Neutrophil (primary cell): ENCODE data around the gene XRCC4.

Experiments
- H3K27ac ChIP-seq: fragments of 200-600 bp; sonication (generic); 2 replicates; pipeline ENCODE4 v1.5.1; 2016; ENCODE audit warnings: mild to moderate bottlenecking, moderate library complexity
- H3K27me3 ChIP-seq: fragments of 200-600 bp; sonication (generic); 2 replicates; pipeline ENCODE4 v1.6.0; 2016; ENCODE audit warnings: mild to moderate bottlenecking
- H3K36me3 ChIP-seq: fragments of 200-600 bp; sonication (generic); 2 replicates; pipeline ENCODE4 v1.5.1; 2017
- H3K4me1 ChIP-seq, 2 experiments: fragments of 200-600 bp in 1 of 2; sonication (generic) in 1 of 2; 1 replicate in 1 of 2; 2 replicates in 1 of 2; pipeline versions ENCODE4 v1.5.1 to v1.6.1; 2013 to 2016; ENCODE audit warnings: low read depth in 1 of 2, low read length in 1 of 2, mild to moderate bottlenecking in 1 of 2, moderate library complexity in 1 of 2; ENCODE audit not compliant: control insufficient read depth in 1 of 2, insufficient read depth in 1 of 2
- H3K4me3 ChIP-seq, 2 experiments: fragments of 200-600 bp in 1 of 2; sonication (generic) in 1 of 2; 1 replicate in 1 of 2; 2 replicates in 1 of 2; pipeline ENCODE4 v1.5.1; 2013 to 2016; ENCODE audit warnings: low read depth in 1 of 2, low read length in 1 of 2, mild to moderate bottlenecking in 1 of 2, moderate library complexity in 1 of 2
- H3K9me3 ChIP-seq: fragments of 200-600 bp; sonication (generic); 2 replicates; pipeline ENCODE4 v1.5.1; 2016
- CTCF ChIP-seq: fragments of 200-600 bp; sonication (generic); IDR thresholded peaks from 2 replicates; pipeline ENCODE4 v1.5.1; 2016; ENCODE audit warnings: antibody characterized with exemption

Gene XRCC4

GRCh38 chr5:83374547-83374946, 297.2 kb downstream of the XRCC4 start:
- no peak for TF ChIP-seq CTCF
- no peak overlapping the region for H3K4me3 ChIP-seq
- peaks cover 19 to 41% of the 10 kb centered on the region in 2 experiments for H3K4me1 ChIP-seq
- H3K9me3 ChIP-seq, result no peaks in the 10 kb centered on the region
- H3K27ac ChIP-seq, result no peak overlapping the region
- H3K27me3 ChIP-seq, result peaks cover 40% of the 10 kb centered on the region
- no peaks in the 10 kb centered on the region for H3K36me3 ChIP-seq

- Histone ChIP-seq H3K9me3 (no peaks in the 10 kb centered on the region), H3K27me3 (peaks cover 46% of the 10 kb centered on the region), H3K36me3 (no peaks in the 10 kb centered on the region), H3K4me1 (peaks cover 12 to 34% of the 10 kb centered on the region in 2 experiments), H3K27ac (no peak overlapping the region), H3K4me3 (no peak overlapping the region)
- no peak for TF ChIP-seq CTCF
Measured at GRCh38 chr5:83375049-83375745, 297.9 kb downstream of the XRCC4 start.

GRCh38 chr5:83376461-83376860, 299.1 kb downstream of the XRCC4 start:
- peaks cover 50% of the 10 kb centered on the region for H3K27me3 ChIP-seq
- H3K27ac ChIP-seq, result no peak overlapping the region
- no peaks in the 10 kb centered on the region for H3K9me3 ChIP-seq
- H3K36me3 ChIP-seq, result no peaks in the 10 kb centered on the region
- H3K4me3 ChIP-seq, result no peak overlapping the region
- TF ChIP-seq CTCF, result no peak
- H3K4me1 ChIP-seq, result peaks cover 11 to 31% of the 10 kb centered on the region in 2 experiments

GRCh38 chr5:83377131-83377865, 300.0 kb downstream of the XRCC4 start:
- H3K4me3 ChIP-seq, result no peak overlapping the region
- H3K27ac ChIP-seq, result peak overlapping the region; percentile 11
- peaks cover 48% of the 10 kb centered on the region for H3K27me3 ChIP-seq
- H3K4me1 ChIP-seq, result peaks cover 11 to 31% of the 10 kb centered on the region in 2 experiments
- H3K9me3 ChIP-seq, result no peaks in the 10 kb centered on the region
- no peaks in the 10 kb centered on the region for H3K36me3 ChIP-seq
- TF ChIP-seq CTCF, result no peak

GRCh38 chr5:83378624-83379289, 301.4 kb downstream of the XRCC4 start:
- Histone ChIP-seq H3K9me3 (no peaks in the 10 kb centered on the region), H3K27ac (no peak overlapping the region), H3K27me3 (peaks cover 40% of the 10 kb centered on the region), H3K4me3 (no peak overlapping the region), H3K36me3 (no peaks in the 10 kb centered on the region), H3K4me1 (peaks cover 11 to 31% of the 10 kb centered on the region in 2 experiments)
- TF ChIP-seq CTCF, result no peak
